Lower leg skin (tissue), 3 donors: ENCODE measurements around the gene SLC7A9.

ENCODE experiments used
- CTCF ChIP-seq, 3 donors: fragments of 450-650 bp; IDR thresholded peaks; one replicate each; pipeline ENCODE4 v1.5.1; 2016; ENCODE audit warnings: antibody characterized with exemption in 3 of 3, mild to moderate bottlenecking in 3 of 3, moderate library complexity in 2 of 3
- POLR2A ChIP-seq, 2 donors: fragments of 450-650 bp; IDR thresholded peaks; one replicate each; pipeline ENCODE4 v1.6.1; 2016 to 2017; ENCODE audit warnings: antibody characterized with exemption in 2 of 2, mild to moderate bottlenecking in 1 of 2, moderate library complexity in 1 of 2

GRCh38 chr19:32916969-32917615, 47.5 kb upstream of the SLC7A9 start:
- TF ChIP-seq CTCF (IDR thresholded peaks at IDR 0.05) (no peak), POLR2A (IDR thresholded peaks at IDR 0.05) (no peak)
